Loucy (cell line): ENCODE results near the gene ABCC8.

Source experiments
- H2AFZ ChIP-seq: fragments of 200-600 bp; sonication (generic); 2 replicates; pipeline ENCODE4 v1.6.0; 2016; ENCODE audit warnings: antibody characterized with exemption, mild to moderate bottlenecking, low read length, moderate library complexity
- H3F3A ChIP-seq: fragments of 200-600 bp; 2 replicates; pipeline ENCODE4 v1.6.0; 2016; ENCODE audit warnings: antibody characterized with exemption, low read depth, mild to moderate bottlenecking
- H3K27me3 ChIP-seq: fragments of 200-600 bp; sonication (generic); 2 replicates; pipeline ENCODE4 v1.6.1; 2014; ENCODE audit warnings: low read length, mild to moderate bottlenecking; ENCODE audit not compliant: insufficient read depth, poor library complexity, severe bottlenecking
- H3K36me3 ChIP-seq: fragments of 200-600 bp; sonication (generic); 2 replicates; pipeline ENCODE4 v1.6.1; 2016; ENCODE audit warnings: low read length; ENCODE audit not compliant: insufficient read depth
- H3K4me1 ChIP-seq: fragments of 200-600 bp; sonication (generic); 2 replicates; pipeline ENCODE4 v1.5.1; 2014; ENCODE audit warnings: low read length, mild to moderate bottlenecking; ENCODE audit not compliant: insufficient read depth, poor library complexity, severe bottlenecking
- H3K4me2 ChIP-seq: fragments of 200-600 bp; sonication (generic); 2 replicates; pipeline ENCODE4 v1.6.0; 2014; ENCODE audit warnings: antibody characterized with exemption, low read length, low read depth, mild to moderate bottlenecking; ENCODE audit not compliant: poor library complexity, severe bottlenecking
- H3K4me3 ChIP-seq: fragments of 200-600 bp; sonication (generic); 2 replicates; pipeline ENCODE4 v1.5.1; 2014; ENCODE audit warnings: low read length, mild to moderate bottlenecking, mixed read lengths; ENCODE audit not compliant: poor library complexity, severe bottlenecking
- H3K79me2 ChIP-seq: fragments of 200-600 bp; sonication (generic); 2 replicates; pipeline ENCODE4 v1.6.1; 2014; ENCODE audit warnings: low read length; ENCODE audit not compliant: insufficient read depth
- H3K9ac ChIP-seq: fragments of 200-600 bp; sonication (generic); 2 replicates; pipeline ENCODE4 v1.6.0; 2014; ENCODE audit warnings: mild to moderate bottlenecking, low read depth, low read length, moderate library complexity; ENCODE audit not compliant: poor library complexity, severe bottlenecking
- H3K9me2 ChIP-seq: fragments of 200-600 bp; sonication (generic); replicated peaks from 2 replicates; pipeline ENCODE4 v1.6.1; 2016; ENCODE audit warnings: low read depth, low read length, mixed read lengths
- H3K9me3 ChIP-seq: fragments of 200-600 bp; sonication (generic); 2 replicates; pipeline ENCODE4 v1.6.1; 2014; ENCODE audit warnings: mild to moderate bottlenecking, antibody characterized with exemption, low read length, low read depth; ENCODE audit not compliant: insufficient read depth
- H4K20me1 ChIP-seq: fragments of 200-600 bp; sonication (generic); 2 replicates; pipeline ENCODE4 v1.6.0; 2014; ENCODE audit warnings: antibody characterized with exemption, low read length, mild to moderate bottlenecking; ENCODE audit not compliant: insufficient read depth, poor library complexity, severe bottlenecking
- CTCF ChIP-seq: fragments of 200-600 bp; sonication (generic); conservative IDR thresholded peaks from 2 replicates; pipeline ENCODE4 v1.5.1; 2014; ENCODE audit warnings: mild to moderate bottlenecking, antibody characterized with exemption, low read length
- EZH2phosphoT487 ChIP-seq: fragments of 200-600 bp; IDR thresholded peaks from 2 replicates; pipeline ENCODE4 v1.6.1; 2018; ENCODE audit warnings: antibody characterized with exemption, mild to moderate bottlenecking, moderate library complexity, borderline replicate concordance

ABCC8 gene

GRCh38 chr11:17490232-17490631 is 13.6 kb upstream of the ABCC8 start:
- no peaks in the 10 kb centered on the region for H3K27me3 ChIP-seq
- H3K9ac ChIP-seq = no peak overlapping the region
- no peaks in the 10 kb centered on the region for H3K9me3 ChIP-seq
- TF ChIP-seq CTCF = no peak
- TF ChIP-seq EZH2phosphoT487 = no peak
- no peaks in the 10 kb centered on the region for H4K20me1 ChIP-seq
- H3K79me2 ChIP-seq = no peaks in the 10 kb centered on the region
- H2AFZ ChIP-seq = no peak overlapping the region
- H3K4me1 ChIP-seq = no peaks in the 10 kb centered on the region
- no peaks in the 10 kb centered on the region for H3K36me3 ChIP-seq
- H3K4me2 ChIP-seq = no peak overlapping the region
- H3K4me3 ChIP-seq = no peak overlapping the region
- H3F3A ChIP-seq = no peaks in the 10 kb centered on the region
- no peaks in the 10 kb centered on the region for H3K9me2 ChIP-seq

- no peak overlapping the region for H3K4me3 ChIP-seq
- no peak overlapping the region for H3K9ac ChIP-seq
- no peak overlapping the region for H2AFZ ChIP-seq
- H4K20me1 ChIP-seq = no peaks in the 10 kb centered on the region
- H3K27me3 ChIP-seq = no peaks in the 10 kb centered on the region
- H3K36me3 ChIP-seq = no peaks in the 10 kb centered on the region
- no peaks in the 10 kb centered on the region for H3K79me2 ChIP-seq
- no peaks in the 10 kb centered on the region for H3K4me1 ChIP-seq
- no peak overlapping the region for H3K4me2 ChIP-seq
- H3K9me3 ChIP-seq = no peaks in the 10 kb centered on the region
- TF ChIP-seq CTCF (no peak), EZH2phosphoT487 (no peak)
- no peaks in the 10 kb centered on the region for H3K9me2 ChIP-seq
- H3F3A ChIP-seq = no peaks in the 10 kb centered on the region
These were observed 13.1 kb upstream of the ABCC8 start for GRCh38 chr11:17489751-17490150.

DNA sequence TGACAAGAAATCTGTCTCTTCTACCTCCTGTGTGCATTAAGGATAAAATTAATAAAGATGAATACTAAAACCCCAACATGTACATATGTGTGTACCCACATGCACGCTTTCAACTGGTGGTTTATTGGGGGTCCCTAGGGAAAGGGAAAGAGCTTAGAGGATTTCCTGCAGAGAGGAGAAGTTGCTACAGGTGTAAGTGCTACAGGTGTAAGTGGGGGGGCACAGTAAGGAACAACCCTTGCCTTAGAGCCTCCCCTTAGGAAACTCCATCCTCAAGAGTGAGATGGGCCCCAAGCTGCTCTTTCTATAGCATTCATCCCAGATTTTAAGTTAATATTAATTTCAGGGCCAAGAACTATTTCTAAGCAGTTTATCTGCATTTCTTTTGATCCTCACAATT is 11.9 kb upstream of the ABCC8 start:
- no peaks in the 10 kb centered on the region for H3K9me3 ChIP-seq
- no peaks in the 10 kb centered on the region for H3K79me2 ChIP-seq
- no peak for TF ChIP-seq EZH2phosphoT487
- TF ChIP-seq CTCF = no peak
- H3K9me2 ChIP-seq = no peaks in the 10 kb centered on the region
- no peak overlapping the region for H3K9ac ChIP-seq
- no peaks in the 10 kb centered on the region for H4K20me1 ChIP-seq
- no peak overlapping the region for H3K4me2 ChIP-seq
- H3K4me1 ChIP-seq = no peaks in the 10 kb centered on the region
- H3K36me3 ChIP-seq = no peaks in the 10 kb centered on the region
- H2AFZ ChIP-seq = no peak overlapping the region
- no peaks in the 10 kb centered on the region for H3K27me3 ChIP-seq
- H3K4me3 ChIP-seq = no peak overlapping the region
- no peaks in the 10 kb centered on the region for H3F3A ChIP-seq
